ENCODE data around the gene MYMK.

GRCh38 chr9:133473743-133474142 is 51.0 kb downstream of the MYMK start:
- TF ChIP-seq CTCF (conservative IDR thresholded peaks at IDR 0.05; ENCODE audit: low read depth in 2 of 2) (no peak), EZH2 (IDR thresholded peaks at IDR 0.05; ENCODE audit: low read depth, unreplicated experiment) (no peak), EZH2phosphoT487 (IDR thresholded peaks at IDR 0.05; ENCODE audit: unreplicated experiment) (no peak), POLR2AphosphoS5 (IDR thresholded peaks at IDR 0.05; ENCODE audit: low read depth) (no peak), ZNF114 (CRISPR knock-in tag; IDR thresholded peaks at IDR 0.05) (no peak), JUNB (IDR thresholded peaks at IDR 0.05; ENCODE audit: unreplicated experiment) (no peak), REST (IDR thresholded peaks at IDR 0.05; ENCODE audit: unreplicated experiment) (no peak), NANOG (IDR thresholded peaks at IDR 0.05; ENCODE audit: borderline replicate concordance) (no peak), CREB1 (CRISPR knock-in tag; IDR thresholded peaks at IDR 0.05; ENCODE audit: low read depth) (no peak), ZNF462 (CRISPR knock-in tag; IDR thresholded peaks at IDR 0.05) (no peak), ZNF331 (CRISPR knock-in tag; IDR thresholded peaks at IDR 0.05; ENCODE audit: low read depth) (no peak), ETS1 (IDR thresholded peaks at IDR 0.05) (no peak), STAT1 (IDR thresholded peaks at IDR 0.05; ENCODE audit: unreplicated experiment) (no peak)

Measured in GM23338 (cell line).